Left lobe of liver (tissue), 2 donors: ENCODE data around the gene TMX1. TPM values are rescaled to one million over a fixed set of nuclear protein-coding genes. Genes with fewer than 3 reads are reported as not detected.

Experiments used
- ATAC-seq: fragments of 200-7000 bp; cut with Tn5 transposase; one replicate; pipeline ENCODE4 v1.9.1; 2020; ENCODE audit warnings: mild to moderate bottlenecking, moderate library complexity
- DNase-seq: peaks from one replicate; pipeline ENCODE4 v3.0.0-alpha.2; 2020; ENCODE audit warnings: low spot score
- total RNA-seq: library from RNA; stranded (reverse); gene quantifications from one replicate; pipeline ENCODE4 v1.2.1, GENCODE V29; 2021
- donor health status: DM: no; HTN: no; CAD: no; lungs with moderate emphysema.
- donor health status: DM: no; HTN: yes; CAD: no.

The TMX1 gene
- total RNA-seq, 1 donor from 2014 or later = 13.3 TPM

DNA sequence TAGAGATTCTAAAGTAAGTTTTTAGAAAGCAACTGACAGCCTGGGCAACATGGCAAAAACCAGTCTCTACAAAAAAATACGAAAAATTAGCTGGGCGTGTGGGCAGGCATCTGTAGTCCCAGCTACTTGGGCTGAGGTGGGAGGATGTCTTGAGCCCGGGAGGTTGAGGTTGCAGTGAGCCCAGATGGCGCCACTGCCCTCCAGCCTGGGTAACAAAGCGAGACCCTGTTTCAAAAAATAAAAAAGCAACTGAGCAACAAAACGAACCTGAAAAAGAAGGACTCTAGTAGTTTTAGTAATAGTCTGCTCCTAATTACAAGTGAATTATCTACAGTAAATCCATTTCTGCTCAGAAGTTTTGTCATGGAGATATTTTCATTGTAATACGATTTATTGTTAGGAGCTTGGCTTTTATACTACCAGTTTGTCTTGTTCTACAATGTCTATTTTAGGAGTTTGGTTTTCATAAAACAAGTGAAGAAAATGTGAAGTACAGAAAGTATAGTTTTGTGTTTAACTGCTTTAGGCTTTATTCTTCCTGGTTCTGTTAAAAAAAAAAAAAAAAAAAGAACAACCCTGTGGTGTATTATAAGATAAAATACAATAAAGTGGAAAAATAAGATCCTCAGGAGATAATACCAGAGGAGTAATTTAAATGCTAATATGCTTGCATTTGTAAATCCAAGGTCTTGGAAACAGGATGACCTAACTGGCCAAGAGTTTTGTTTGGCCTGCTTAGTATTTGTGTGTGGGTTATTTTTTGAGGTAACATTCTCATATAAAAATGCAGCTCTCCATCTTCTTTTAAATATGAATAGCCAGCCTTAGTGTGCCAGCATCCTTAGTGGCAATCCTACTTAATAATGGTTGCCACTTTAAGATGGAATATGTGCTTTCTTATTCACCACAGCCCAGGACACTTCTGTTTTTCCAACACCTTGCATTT lies 2.8 kb downstream of the TMX1 start:
- DNase-seq (no peak), ATAC-seq (no peak)

DNA sequence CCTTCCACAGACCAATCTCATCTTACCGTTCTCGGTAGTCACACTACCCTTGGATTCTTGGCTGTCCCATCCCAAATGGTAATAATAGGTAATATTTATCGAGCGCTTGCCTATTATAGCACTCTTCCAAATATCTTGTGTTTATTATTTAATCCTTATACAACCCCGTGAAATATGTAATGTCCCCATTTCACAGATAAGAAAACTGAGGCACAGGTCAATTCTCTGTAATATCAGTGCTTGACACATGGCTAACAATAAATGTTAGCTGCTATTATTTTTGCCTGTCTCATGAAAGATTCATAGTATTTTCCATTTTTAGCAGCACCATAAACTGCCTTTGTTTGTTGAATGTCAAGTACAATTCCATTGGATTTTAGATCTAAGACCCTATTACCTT lies 4.5 kb downstream of the TMX1 start:
- ATAC-seq = no peak
- no peak for DNase-seq

- ATAC-seq = no peak
- no peak for DNase-seq
These were observed 6.0 kb downstream of the TMX1 start for GRCh38 chr14:51246032-51246431.

DNA sequence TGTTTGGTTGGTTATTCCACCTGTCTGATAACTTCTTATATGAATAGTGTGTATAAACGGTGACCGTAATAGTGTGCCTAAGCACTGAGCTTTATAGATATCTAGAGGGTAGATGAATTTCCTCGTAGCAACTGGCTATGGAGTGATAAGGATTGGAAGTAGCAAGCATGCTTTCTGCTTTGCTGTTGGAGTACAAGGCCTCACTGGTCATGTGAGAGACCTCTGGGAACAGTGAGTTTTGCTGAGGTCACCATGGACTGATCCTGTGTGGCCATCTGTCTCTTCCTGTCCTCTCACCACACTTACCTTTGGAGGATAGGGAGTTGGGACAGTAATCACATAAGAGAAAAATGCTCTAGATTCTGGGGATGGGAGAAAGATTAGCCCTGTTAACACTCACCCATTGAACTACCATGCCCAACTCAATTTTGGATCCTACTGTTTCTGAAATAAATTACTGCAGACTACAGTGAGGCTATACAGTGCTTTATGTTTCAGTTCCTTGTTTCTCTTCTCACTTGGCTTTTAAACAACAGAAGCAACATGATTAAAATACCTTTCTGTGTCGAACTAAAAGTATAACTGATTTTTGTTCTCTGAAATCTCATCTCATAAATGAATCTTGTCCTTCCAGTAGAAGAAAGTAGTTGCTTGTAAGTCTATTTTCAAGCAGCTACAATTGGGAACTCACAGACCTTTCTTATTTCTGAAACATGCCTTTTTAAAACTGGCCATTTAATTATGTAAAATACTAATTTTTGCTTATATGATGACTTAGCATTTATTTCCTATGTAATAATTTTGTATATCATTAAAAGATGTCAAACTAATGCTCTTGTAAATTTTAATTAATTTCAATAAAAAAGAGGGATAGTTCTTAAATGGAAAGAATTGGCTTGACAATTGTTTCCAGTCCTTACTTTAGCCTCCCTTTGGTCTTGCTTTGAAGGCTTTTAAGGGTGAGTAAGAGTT lies 8.3 kb downstream of the TMX1 start:
- ATAC-seq (no peak), DNase-seq (no peak)

GRCh38 chr14:51251486-51251885 lies 11.4 kb downstream of the TMX1 start:
- no peak for ATAC-seq
- no peak for DNase-seq

DNA sequence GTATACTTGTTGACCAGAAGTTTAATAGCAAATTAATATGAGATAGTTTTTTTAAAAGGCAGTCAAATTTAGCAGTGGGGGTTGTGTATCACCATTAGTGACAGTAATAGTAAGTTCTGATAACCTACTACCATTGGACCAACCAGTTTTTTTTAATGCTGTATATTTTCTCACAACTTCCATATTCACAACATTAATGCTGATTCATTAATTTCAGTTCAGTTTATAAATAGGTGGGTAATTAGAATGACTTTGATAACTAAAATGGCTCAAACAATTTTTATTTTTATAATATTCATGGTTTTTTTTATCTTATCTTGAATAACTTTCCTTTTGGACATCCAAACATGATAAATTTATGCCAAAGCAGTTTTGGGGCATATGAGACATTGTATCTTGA lies 13.8 kb downstream of the TMX1 start:
- ATAC-seq (no peak), DNase-seq (no peak)

DNA sequence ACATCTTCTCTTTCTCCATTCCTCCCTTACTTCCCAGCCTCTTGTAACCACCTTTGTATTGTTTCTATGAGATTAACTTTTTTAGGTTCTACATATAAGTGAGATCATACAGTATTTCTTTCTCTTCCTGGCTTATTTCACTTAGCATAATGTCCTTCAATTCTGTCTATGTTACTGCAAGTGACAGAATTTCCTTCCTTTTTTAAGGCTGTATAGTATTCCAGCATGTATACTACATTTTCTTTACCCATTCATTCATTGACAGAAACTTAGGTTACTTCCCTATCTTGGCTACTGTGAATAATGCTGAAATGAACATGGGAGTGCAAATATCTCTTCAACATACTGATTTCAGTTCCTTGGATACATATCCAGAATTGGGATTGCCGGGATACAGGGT lies 18.2 kb downstream of the TMX1 start:
- ATAC-seq = no peak

GRCh38 chr14:51258788-51259187 lies 18.7 kb downstream of the TMX1 start:
- ATAC-seq = no peak
- no peak for DNase-seq

More for the DNA sequence above, 18.2 kb downstream of the TMX1 start:
- no peak for DNase-seq

GRCh38 chr14:51260225-51260624 lies 20.2 kb downstream of the TMX1 start:
- DNase-seq (no peak), ATAC-seq (no peak)

- DNase-seq = no peak
- ATAC-seq = no peak
These were observed 21.1 kb downstream of the TMX1 start for GRCh38 chr14:51261151-51261550.

GRCh38 chr14:51262868-51263267 lies 22.8 kb downstream of the TMX1 start:
- ATAC-seq = no peak
- DNase-seq = no peak

GRCh38 chr14:51269634-51270033 lies 29.6 kb downstream of the TMX1 start:
- DNase-seq = no peak

GRCh38 chr14:51276605-51277004 lies 36.6 kb downstream of the TMX1 start:
- no peak for ATAC-seq
- no peak for DNase-seq

More at GRCh38 chr14:51269634-51270033, 29.6 kb downstream of the TMX1 start:
- no peak for ATAC-seq

GRCh38 chr14:51277753-51278415 lies 37.8 kb downstream of the TMX1 start:
- no peak for ATAC-seq

DNA sequence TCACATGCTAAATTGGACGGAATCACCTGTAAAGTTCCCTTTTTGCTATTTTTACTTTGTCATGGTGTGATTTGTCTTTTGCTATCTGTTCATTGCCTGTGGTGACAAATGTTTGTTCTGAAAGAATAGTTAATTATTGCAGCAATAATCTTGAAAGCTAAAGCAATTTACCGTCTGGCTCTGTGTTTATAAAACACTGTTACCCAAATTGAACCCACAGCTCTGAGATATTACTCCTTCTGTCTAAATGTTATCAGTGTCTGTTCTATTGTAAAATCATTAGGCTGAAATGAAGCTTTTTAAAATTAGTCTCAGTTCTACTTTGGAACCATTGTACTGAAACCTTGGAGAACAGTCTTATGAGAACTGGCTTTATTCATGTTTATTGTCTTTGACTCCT lies 42.5 kb downstream of the TMX1 start:
- no peak for ATAC-seq

More at GRCh38 chr14:51277753-51278415, 37.8 kb downstream of the TMX1 start:
- DNase-seq = no peak

GRCh38 chr14:51283402-51284085 lies 43.5 kb downstream of the TMX1 start:
- DNase-seq = no peak
- peak; percentile 93 for ATAC-seq

More for the DNA sequence above, 42.5 kb downstream of the TMX1 start:
- DNase-seq = no peak

GRCh38 chr14:51284241-51284640 lies 44.2 kb downstream of the TMX1 start:
- no peak for ATAC-seq

GRCh38 chr14:51285120-51285519 lies 45.1 kb downstream of the TMX1 start:
- no peak for ATAC-seq
- no peak for DNase-seq

More at GRCh38 chr14:51284241-51284640, 44.2 kb downstream of the TMX1 start:
- no peak for DNase-seq

DNA sequence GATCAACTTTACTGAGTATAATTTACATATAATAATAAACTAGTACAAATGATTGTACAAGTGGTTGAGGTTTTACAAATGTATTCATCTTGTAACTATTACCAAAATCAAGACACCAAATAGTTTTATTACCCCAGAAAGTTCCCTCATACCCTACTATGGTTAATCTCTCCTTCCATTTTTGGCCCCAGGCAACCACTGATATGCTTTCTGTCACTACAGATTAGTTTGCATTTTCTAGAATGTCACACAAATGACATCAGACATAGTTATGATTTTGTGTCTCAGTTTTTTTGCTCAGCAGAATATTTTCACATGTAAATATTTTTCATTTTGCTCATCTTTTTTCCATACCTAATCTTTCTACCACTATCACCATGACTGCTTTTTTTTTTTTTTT lies 49.1 kb downstream of the TMX1 start:
- ATAC-seq (no peak), DNase-seq (no peak)

- DNase-seq (no peak), ATAC-seq (no peak)
These were observed 50.1 kb downstream of the TMX1 start for GRCh38 chr14:51290132-51290531.
